Activated CD8-positive, alpha-beta memory T cell treated with anti-CD3 and anti-CD28 coated beads for 36 hours (primary cell): ENCODE data around the gene GNAL. TPM values are rescaled to one million over a fixed set of nuclear protein-coding genes. Genes with fewer than 3 reads are reported as not detected.
"Not testable (repeated sequence)": the region's sequence is repeated elsewhere in the genome, so short reads cannot be mapped to it uniquely, and the experiment has no call there.

Experiments used
- CTCF ChIA-PET: fragments of 350-600 bp; sonication (Branson Sonifier 250); formaldehyde crosslinking; loops from one replicate; lab custom pipeline; 2021; ENCODE audit warnings: antibody characterized with exemption; lab: Charles Lee
- POLR2A ChIA-PET: fragments of 350-600 bp; sonication (Branson Sonifier 250); formaldehyde crosslinking; loops from one replicate; lab custom pipeline; 2021; ENCODE audit warnings: antibody characterized with exemption; lab: Charles Lee
- total RNA-seq, 2 experiments: library from RNA; stranded (reverse); gene quantifications; one replicate each; pipeline ENCODE4 v1.2.3, GENCODE V29; 2021

The GNAL gene
- under 1 TPM; 0.15 to 0.17 TPM for total RNA-seq

DNA sequence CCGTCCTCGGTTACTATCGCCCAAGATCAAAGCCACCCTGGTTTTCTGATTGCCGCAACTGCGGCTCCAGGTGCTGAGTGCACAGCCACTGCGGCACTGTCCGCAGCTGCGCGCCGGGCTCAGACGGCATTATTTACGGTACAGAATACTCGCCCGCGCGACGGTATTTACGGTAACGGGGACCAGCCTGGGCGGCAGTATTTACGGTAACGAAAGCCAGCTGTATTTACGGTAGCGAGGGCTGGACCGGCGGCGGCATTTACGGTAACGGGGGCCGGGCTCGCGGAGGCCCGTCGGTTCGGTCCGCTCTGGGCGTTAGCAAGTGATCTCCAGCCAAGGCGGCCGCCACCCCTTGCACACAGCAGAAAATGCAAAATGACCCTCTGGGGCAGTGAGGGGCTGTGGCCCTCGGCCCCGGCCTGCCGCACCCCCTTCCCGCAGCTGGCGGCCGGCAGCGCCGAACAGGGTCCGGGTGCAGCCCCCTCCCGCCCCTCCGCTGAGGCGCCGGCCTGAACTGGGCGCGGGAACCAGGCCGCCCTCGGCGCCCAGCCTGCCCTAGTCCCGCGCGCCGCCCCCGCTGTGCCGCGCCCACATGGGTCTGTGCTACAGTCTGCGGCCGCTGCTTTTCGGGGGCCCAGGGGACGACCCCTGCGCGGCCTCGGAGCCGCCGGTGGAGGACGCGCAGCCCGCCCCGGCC is at the start of gene GNAL:
TSS of gene GNAL (plus strand) at position 293 of the 697 bp plus-strand sequence. CDS start at position 593, 300 bp downstream.
- ChIA-PET POLR2A (no interaction called here), CTCF (no interaction called here)

DNA sequence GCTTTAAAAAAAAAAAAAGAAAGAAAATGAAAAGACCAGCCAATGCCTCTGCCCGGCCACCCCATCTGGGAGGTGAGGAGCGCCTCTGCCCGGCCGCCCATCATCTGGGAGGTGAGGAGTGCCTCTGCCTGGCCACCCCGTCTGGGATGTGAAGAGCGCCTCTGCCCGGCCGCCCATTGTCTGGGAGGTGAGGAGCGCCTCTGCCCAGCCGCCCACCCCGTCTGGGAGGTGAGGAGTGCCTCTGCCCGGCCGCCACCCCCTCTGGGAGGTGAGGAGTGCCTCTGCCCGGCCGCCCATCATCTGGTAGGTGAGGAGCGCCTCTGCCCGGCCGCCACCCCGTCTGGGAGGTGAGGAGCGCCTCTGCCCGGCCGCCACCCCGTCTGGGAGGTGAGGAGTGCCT is 41.8 kb upstream of the GNAL start:
- CTCF ChIA-PET: interaction anchor here (0.6 kb wide), 1 partner anchor 975 kb away, joined by 3 read pairs; no protein-coding TSS in a partner anchor

GRCh38 chr18:11647804-11648203 is 41.3 kb upstream of the GNAL start:
- POLR2A ChIA-PET, CTCF ChIA-PET: not testable (repeated sequence)

More for the DNA sequence above, 41.8 kb upstream of the GNAL start:
- POLR2A ChIA-PET: not testable (repeated sequence)

DNA sequence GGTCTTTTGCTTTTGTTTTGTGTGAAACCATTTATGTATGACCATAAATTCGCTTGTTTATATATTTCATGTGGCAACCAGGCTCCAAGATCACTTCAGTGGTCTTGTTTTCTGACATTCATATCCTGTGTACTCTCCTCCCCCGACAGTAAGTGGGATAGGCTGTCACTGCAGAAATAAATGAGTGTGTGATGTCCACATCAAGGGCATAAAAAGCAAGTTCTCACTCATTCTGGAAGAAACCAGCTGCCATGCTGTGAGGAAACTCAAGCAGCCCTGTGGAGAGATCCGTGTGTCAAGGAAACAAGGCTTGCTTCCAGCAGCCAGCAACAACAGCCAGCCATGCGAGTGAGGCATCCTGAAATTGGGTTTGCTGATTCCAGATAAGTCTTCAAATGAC is 39.2 kb upstream of the GNAL start:
- ChIA-PET POLR2A (no interaction called here), CTCF (no interaction called here)

DNA sequence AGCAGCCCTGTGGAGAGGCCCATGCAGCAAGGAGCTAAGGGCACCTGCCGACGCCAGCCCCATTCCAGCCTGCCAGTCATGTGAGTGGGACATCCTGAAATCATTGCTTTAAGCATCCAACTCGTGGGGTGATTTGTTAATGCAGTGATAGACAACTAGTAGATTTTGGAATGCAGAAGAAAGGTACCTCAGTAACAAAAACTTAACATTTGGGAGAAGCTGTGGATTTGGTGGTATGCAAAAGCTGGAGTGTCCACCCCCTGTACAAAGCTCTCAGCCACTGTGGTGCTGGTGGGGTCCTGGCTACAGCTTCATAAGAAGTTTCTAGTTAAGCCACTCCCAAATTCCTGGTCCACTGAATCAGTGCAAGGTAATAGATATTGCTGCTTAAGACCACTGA is 37.2 kb upstream of the GNAL start:
- ChIA-PET CTCF (no interaction called here), POLR2A (no interaction called here)

DNA sequence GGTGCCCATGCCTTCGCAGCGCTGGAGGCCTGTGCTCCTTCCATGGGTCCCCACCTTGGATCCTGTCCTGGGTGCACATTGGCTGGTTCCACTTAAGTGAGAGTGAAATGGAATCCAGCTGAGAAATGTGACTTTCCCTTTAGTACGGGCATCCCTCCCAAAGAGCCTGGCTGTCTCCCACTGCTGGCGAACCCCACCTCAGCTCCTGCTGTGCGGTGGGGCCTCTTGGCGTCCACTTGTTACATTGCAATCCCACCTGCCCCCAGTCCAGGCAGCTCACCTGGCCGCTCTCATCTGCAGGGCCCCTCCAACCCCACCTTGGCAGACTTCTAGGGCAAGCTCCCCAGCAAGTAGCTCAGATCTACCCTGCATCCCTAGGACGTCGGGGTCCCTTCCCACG is 35.5 kb upstream of the GNAL start:
- ChIA-PET CTCF (no interaction called here), POLR2A (no interaction called here)

DNA sequence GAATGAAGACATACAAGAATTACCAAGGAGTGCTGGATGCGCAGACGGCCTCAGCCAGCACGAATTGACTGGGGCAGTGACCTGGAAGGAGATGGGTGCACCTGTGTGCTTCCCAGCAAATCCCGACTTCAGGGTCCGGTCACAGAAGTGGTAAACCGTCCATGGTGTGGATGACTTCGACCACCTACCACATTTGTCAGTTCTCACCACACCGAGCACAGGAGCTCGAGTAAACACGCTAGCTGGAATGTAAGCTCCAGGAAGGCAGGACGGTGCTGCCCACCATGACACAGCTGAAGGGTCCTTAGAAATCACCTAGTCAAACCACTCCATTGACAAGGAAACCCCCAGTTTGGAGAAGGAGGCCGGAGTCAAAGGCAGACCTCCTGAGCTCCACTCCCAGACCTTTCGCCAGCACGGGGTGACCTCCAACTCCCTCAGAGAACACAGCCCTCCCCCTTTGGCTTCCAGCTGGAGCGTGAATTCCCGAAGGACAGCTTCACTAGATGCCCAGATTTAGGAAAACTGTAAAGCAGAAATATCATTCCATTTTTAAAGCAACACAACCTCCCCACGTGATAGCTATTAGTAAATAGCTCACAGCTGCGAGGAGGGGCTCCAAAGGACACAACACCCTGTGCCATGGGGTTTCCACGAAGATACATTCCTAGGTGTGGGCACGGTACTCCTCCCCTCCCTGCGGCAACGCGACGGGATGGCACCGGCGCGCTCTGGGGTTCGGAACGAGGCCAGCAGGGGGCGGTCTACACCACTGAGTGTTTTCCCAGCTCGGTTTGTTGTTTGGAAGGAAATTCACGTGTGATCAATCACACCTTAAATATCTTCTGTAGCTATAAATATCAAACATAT is 34.1 kb upstream of the GNAL start:
- CTCF ChIA-PET: interaction anchor here (0.9 to 1.5 kb wide), 3 partner anchors 73 to 384 kb away, joined by 3 to 5 read pairs (median 4); no protein-coding TSS in a partner anchor
- POLR2A ChIA-PET: no interaction called here

DNA sequence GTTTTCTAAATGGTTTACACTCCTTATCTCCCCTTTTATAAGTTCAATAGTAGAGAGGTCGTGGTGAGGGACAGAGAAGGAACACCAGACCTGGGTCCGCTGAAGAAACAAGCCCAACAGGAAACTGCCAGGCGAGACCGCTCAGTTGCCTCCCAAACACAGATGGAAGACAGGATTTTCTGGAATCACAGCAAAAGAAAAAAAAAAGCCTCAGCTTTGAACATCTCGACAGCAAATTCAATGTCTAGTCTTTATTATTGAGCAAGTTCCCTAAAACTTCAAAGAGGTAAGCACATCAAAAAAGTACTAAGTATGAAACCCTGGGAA is 33.5 kb upstream of the GNAL start:
- CTCF ChIA-PET: interaction anchor here (0.9 to 1.5 kb wide), 3 partner anchors 73 to 383 kb away, joined by 3 to 5 read pairs (median 4); no protein-coding TSS in a partner anchor
- POLR2A ChIA-PET: no interaction called here

- CTCF ChIA-PET: no interaction called here
Measured at GRCh38 chr18:11657152-11657551, 31.9 kb upstream of the GNAL start.

GRCh38 chr18:11657554-11657953 is 31.5 kb upstream of the GNAL start:
- CTCF ChIA-PET: no interaction called here
- POLR2A ChIA-PET: no interaction called here

More at GRCh38 chr18:11657152-11657551, 31.9 kb upstream of the GNAL start:
- POLR2A ChIA-PET: no interaction called here

GRCh38 chr18:11658019-11658418 is 31.0 kb upstream of the GNAL start:
- POLR2A ChIA-PET: no interaction called here
- CTCF ChIA-PET: no interaction called here

DNA sequence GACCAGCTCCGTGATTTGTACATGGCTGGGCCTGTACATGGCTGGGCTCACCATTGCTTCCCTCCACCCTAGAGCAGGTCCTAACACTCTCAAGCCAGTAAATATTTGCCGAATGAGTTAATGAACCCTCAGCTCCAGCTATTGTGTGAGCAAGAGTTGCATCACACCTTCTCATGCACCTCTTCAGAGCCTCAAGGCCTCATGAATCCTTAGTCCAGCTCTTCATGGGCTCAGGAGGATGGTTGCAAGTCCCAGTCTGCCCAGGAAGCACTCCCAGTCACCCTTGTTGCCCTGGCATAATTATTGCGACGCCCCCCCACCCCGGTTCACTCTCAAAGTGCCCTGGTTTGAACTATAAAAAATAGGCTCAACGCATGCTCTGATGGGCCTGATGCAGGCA is 30.1 kb upstream of the GNAL start:
- ChIA-PET POLR2A (no interaction called here), CTCF (no interaction called here)

DNA sequence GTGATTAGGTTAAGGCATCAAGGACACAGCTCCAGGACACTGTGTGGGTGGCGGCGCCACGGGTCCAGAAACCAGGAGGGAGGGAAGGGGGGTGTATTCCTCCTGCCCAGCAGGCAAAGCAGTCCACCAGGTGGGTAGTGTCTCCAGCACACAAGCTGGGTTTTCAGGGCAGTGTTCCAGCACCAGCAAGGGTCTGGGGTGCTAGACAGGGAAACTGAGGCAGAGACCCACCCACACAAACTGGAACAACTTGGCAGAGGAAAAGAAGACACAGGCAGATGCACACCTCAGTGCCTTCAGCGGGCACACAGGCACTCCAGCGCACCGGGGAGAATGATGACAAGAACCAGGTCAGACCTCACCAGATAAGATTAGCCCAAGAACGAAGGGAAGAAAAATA is 28.4 kb upstream of the GNAL start:
- ChIA-PET POLR2A (no interaction called here), CTCF (no interaction called here)

GRCh38 chr18:11661430-11661829 is 27.6 kb upstream of the GNAL start:
- POLR2A ChIA-PET: no interaction called here
- CTCF ChIA-PET: no interaction called here

DNA sequence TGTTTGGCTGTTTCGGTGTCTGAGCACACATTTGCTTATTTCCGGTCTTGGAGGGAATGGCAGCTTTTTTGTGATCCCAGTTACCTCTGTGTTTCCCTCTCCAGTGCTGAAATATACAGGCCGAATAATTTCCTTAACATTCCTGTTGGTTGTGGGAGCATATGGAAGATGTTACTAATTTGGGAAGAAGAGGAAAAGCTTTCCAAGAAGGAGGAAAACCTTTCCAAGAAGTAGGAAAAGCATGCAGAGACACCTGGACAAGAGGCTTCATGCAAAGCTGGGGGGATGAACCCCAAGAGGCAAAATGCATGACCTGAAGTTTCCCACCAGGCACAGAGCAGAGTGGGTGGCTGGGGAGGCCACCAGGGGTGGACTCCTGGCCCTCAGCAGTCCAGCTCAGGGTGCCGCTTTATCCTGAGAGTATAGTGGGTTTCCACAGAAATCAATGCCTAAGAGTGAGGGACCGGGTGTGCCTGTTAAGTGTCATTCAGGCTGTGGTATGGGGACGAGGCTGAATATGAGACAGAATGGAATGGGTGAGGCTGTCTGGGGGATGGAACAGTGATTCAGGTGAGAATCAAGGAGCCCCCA is 25.5 kb upstream of the GNAL start:
- POLR2A ChIA-PET: no interaction called here
- CTCF ChIA-PET: no interaction called here

DNA sequence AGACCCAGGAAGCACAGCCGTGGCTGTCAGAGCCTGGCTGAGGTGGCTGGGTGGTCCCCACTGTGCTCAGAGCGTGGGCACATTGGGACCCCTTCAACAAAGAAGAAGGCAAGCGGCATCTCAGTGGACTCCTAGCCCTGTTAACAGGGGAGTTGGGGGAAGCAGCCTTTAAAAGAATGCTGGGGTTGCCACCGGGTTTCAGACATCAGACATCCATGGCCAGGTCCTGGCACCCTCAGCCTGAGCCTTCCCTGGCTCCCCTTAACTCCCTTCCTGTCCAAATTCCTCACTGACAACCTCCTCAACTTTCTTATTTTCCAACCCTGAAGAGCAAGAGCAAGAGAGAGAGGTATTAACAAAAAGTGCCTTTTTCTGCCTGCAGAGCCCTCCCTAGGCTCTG is 24.8 kb upstream of the GNAL start:
- ChIA-PET POLR2A (no interaction called here), CTCF (no interaction called here)

GRCh38 chr18:11665146-11665545 is 23.9 kb upstream of the GNAL start:
- POLR2A ChIA-PET: no interaction called here
- CTCF ChIA-PET: no interaction called here

- POLR2A ChIA-PET: no interaction called here
- CTCF ChIA-PET: no interaction called here
Measured at GRCh38 chr18:11665587-11665986, 23.5 kb upstream of the GNAL start.

DNA sequence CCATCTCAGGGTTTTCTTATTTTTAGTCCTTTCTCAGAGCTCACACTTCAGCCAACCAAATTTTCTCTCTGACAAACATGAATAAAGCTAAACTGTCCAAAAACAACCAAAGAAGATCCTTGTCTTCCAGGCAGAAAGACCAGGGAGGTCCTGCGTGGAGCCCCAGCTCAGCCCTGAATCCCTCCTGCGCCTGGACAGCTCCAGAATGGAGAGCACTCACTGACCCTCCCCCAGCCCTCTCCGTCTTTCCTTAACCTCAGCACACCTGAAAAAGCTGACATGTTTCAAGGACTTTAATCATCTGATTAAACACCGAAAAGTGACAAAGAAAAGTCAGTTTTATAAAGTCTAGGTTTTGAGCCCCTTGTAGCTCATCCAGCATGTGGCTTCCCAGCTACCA is 22.9 kb upstream of the GNAL start:
- ChIA-PET POLR2A (no interaction called here), CTCF (no interaction called here)

DNA sequence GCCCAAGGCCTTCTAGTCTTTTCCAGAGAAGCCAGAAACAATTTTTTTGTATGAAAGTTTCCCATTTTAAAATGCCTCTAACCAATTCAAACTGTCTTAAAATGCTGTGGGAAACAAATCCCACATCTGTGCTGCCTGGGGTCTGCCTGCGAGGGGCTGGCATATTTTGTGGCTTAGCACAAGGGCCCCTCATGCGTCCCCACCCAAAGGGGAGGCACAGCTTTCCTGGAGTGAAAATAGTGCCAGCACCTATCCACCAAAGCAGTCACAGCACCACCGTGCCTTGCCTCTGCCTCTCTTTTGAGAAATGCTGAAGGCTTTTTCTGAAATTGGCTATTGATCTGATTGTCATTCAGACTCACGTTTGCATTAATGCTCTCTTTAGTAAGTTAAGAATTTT is 22.2 kb upstream of the GNAL start:
- ChIA-PET CTCF (no interaction called here), POLR2A (no interaction called here)
